HFF-Myc (cell line): Measurements from ENCODE around the gene REPS1.
"Not testable (repeated sequence)": the region's sequence is repeated elsewhere in the genome, so short reads cannot be mapped to it uniquely, and the experiment has no call there.

ENCODE experiments used
- DNase-seq: peaks from one replicate; pipeline ENCODE4 v3.0.0-alpha.2; 2011; ENCODE audit warnings: low read depth; ENCODE audit errors: extremely low read depth
- H3K4me3 ChIP-seq: replicated peaks from 2 replicates; pipeline ENCODE4 v1.5.1; 2011; ENCODE audit warnings: low read depth, mild to moderate bottlenecking, control low read depth, low read length
- CTCF ChIP-seq: IDR thresholded peaks from 2 replicates; pipeline ENCODE4 v1.5.1; 2012; ENCODE audit warnings: mild to moderate bottlenecking, low read depth, low read length, control low read depth; ENCODE audit errors: missing control alignments

Gene REPS1

GRCh38 chr6:138999949-139000725 is 12.1 kb upstream of the REPS1 start:
- DNase-seq, result no peak
- TF ChIP-seq CTCF, result no peak
- no peak overlapping the region for H3K4me3 ChIP-seq

DNA sequence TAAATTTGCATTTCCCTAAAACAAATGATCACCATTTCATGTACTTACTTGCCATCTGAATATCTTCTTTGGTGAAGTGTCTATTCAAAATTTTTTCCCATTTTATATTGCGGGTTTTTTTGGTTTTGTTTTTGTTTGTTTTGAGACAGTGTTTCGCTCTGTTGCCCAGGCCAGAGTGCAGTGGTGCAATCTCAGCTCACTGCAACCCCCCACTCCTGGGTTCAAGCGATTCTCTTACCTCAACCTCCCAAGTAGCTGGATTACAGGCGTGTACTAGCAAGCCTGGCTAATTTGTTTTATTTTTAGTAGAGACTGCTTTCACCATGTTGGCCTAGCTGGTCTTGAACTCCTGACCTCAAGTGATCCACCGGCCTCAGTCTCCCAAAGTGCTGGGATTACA is 9.1 kb upstream of the REPS1 start:
- no peak overlapping the region for H3K4me3 ChIP-seq
- no peak for TF ChIP-seq CTCF
- DNase-seq, result no peak

GRCh38 chr6:138996524-138996923 is 8.5 kb upstream of the REPS1 start:
- no peak overlapping the region for H3K4me3 ChIP-seq
- TF ChIP-seq CTCF, result no peak
- no peak for DNase-seq

- DNase-seq, H3K4me3 ChIP-seq: not testable (repeated sequence)
Observed at GRCh38 chr6:138993410-138993809, 5.4 kb upstream of the REPS1 start.

DNA sequence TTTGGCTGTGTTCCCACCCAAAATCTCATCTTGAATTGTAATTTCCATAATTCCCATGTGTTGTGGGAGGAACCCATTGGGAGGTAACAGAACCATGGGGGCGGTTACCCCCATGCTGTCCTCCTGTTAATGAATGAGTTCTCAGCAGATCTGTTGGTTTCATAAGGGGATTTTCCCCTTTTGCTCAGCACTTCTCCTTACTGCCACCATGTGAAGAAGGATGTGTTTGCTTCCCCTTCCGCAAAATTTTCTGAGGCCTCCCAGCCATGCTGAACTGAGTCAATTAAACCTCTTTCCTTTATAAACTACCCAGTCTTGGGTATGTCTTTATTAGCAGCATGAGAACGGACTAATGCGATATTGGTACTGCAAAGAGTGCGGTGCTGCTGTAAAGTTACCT is 4.9 kb upstream of the REPS1 start:
- not testable (repeated sequence) for DNase-seq, H3K4me3 ChIP-seq

DNA sequence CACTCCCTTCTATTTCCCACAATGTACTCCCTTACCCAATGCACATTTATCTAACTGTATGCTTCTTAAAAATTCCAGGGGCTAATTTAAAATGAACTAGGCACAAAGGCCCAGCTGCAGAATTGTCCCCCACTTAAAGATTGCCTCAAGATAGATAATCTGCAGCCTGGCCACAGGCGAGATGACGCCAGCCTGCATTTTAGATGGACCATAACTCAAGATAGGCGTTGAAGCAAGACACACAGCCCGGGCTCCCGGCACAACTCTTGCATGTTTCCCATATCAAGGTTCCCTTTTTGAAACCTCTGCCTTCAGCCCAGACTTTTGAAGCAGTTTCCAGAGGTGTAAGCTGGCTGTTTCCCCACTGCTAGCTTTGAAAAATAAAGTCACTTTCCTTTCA is 3.2 kb upstream of the REPS1 start:
- no peak for TF ChIP-seq CTCF
- no peak for DNase-seq
- no peak overlapping the region for H3K4me3 ChIP-seq

- no peak for TF ChIP-seq CTCF
- no peak overlapping the region for H3K4me3 ChIP-seq
- no peak for DNase-seq
Observed at GRCh38 chr6:138989098-138989983, 1.3 kb upstream of the REPS1 start.
